Measurements from ENCODE around the gene METTL8.

DNA sequence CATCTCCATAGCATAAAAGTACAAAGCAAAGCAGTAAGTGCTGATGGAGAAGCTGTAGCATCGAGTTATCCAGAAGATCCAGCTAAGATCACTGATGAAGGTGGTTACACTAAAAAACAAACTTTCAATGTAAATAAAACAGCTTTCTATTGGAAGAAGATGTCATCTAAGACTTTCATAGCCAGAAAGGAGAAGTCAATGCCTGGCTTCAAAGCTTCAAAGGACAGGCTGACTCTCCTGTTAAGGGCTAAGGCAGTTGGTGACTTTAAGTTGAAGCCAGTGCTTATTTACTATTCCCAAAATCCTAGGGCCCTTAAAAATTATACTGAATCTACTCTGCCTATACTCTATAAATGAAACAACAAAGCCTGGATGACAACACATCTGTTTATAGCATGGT lies 44.0 kb downstream of the METTL8 start:
- TF ChIP-seq CTCF (IDR thresholded peaks at IDR 0.05), result no peak
- TF ChIP-seq POLR2A (IDR thresholded peaks at IDR 0.05), result no peak
